ENCODE measurements around the gene H2AZ2.

The H2AZ2 gene

GRCh38 chr7:44838751-44839150, 9.1 kb downstream of the H2AZ2 start:
- no peaks in the 10 kb centered on the region for H3K27me3 ChIP-seq
- H3K27ac ChIP-seq: peak overlapping the region; percentile 0
- H3K9me3 ChIP-seq: no peaks in the 10 kb centered on the region
- TF ChIP-seq CTCF (IDR thresholded peaks at IDR 0.05): no peak
- peaks cover 36 to 38% of the 10 kb centered on the region in 2 experiments for H3K4me1 ChIP-seq (ENCODE audit: control insufficient read depth in 1 of 2, insufficient read depth in 1 of 2, low read depth in 1 of 2, low read length in 1 of 2)
- no peak overlapping the region for H3K4me3 ChIP-seq (ENCODE audit: low read depth in 1 of 2, low read length in 1 of 2)
- H3K36me3 ChIP-seq: peaks cover 50% of the 10 kb centered on the region

DNA sequence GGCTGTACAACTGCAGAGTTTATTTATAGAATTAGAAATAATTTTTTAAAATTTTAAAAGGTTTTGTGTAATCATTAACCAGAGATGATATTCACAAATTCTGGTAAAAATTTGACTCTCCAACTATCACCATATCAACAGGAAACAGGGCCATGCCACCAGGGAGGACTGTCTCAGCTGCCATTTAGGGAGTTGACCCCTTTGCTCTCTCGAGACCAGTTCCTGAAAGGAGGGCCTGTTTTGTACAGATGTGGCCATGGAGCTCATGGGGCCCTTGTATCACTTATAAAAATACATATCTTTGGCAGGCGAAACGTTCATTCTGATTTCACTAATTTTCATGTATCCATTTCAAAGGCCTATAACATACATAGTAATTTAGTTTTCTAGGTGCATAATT, 20.3 kb downstream of the H2AZ2 start:
- peaks cover 72% of the 10 kb centered on the region for H3K36me3 ChIP-seq
- H3K27ac ChIP-seq: no peak overlapping the region
- H3K4me3 ChIP-seq (ENCODE audit: low read depth in 1 of 2, low read length in 1 of 2): no peak overlapping the region
- H3K27me3 ChIP-seq: no peaks in the 10 kb centered on the region
- TF ChIP-seq CTCF (IDR thresholded peaks at IDR 0.05): no peak
- H3K4me1 ChIP-seq (ENCODE audit: control insufficient read depth in 1 of 2, insufficient read depth in 1 of 2, low read depth in 1 of 2, low read length in 1 of 2): peaks cover 0 to 5% of the 10 kb centered on the region in 2 experiments
- H3K9me3 ChIP-seq: no peaks in the 10 kb centered on the region

DNA sequence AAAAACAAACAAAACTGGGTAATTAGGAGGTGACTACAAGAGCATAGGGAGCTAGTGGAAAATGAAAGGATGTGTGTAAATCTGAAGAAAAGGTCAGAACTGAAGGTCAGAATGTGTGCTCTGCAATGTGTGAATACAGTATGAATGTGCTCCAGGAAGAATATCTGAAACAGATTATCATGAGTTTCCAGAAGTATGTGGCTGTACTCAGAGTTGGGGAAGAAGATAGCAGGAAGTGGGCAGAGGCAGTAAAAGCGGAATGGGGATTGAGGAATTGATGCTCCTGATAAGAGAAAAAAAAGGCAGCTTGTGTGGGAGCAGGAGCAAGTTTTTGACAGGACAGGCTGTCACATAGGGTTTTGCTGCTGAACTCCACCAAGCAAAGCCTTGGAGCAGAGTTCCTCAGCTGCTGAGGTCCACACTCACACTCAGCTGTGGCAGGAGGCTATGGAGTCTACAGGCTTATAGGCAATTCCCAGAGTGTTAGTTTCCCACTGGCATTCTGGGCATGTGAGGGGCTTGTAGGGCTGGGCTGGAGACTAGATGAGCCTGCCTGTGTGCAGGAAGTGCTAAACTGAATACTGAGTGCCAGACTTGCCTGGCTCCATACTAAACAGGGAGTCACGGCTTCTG, 22.9 kb downstream of the H2AZ2 start:
- H3K27me3 ChIP-seq: no peaks in the 10 kb centered on the region
- TF ChIP-seq CTCF (IDR thresholded peaks at IDR 0.05): no peak
- H3K27ac ChIP-seq: peak overlapping the region; percentile 48
- H3K4me1 ChIP-seq (ENCODE audit: control insufficient read depth in 1 of 2, insufficient read depth in 1 of 2, low read depth in 1 of 2, low read length in 1 of 2): peaks cover 0 to 5% of the 10 kb centered on the region in 2 experiments
- H3K4me3 ChIP-seq (ENCODE audit: low read depth in 1 of 2, low read length in 1 of 2): no peak overlapping the region
- peaks cover 49% of the 10 kb centered on the region for H3K36me3 ChIP-seq
- no peaks in the 10 kb centered on the region for H3K9me3 ChIP-seq

- TF ChIP-seq CTCF (IDR thresholded peaks at IDR 0.05): no peak
- no peak overlapping the region for H3K4me3 ChIP-seq (ENCODE audit: low read depth in 1 of 2, low read length in 1 of 2)
- H3K9me3 ChIP-seq: no peaks in the 10 kb centered on the region
- H3K36me3 ChIP-seq: peaks cover 34% of the 10 kb centered on the region
- no peak overlapping the region for H3K27ac ChIP-seq
- no peaks in the 10 kb centered on the region for H3K27me3 ChIP-seq
- H3K4me1 ChIP-seq (ENCODE audit: control insufficient read depth in 1 of 2, insufficient read depth in 1 of 2, low read depth in 1 of 2, low read length in 1 of 2): peaks cover 0 to 5% of the 10 kb centered on the region in 2 experiments
Observed at GRCh38 chr7:44823255-44823781, 24.6 kb downstream of the H2AZ2 start.

GRCh38 chr7:44819292-44819691, 28.6 kb downstream of the H2AZ2 start:
- Histone ChIP-seq H3K27ac (no peak overlapping the region), H3K4me3 (ENCODE audit: low read depth in 1 of 2, low read length in 1 of 2) (no peak overlapping the region), H3K36me3 (no peaks in the 10 kb centered on the region), H3K27me3 (no peaks in the 10 kb centered on the region), H3K9me3 (no peaks in the 10 kb centered on the region), H3K4me1 (ENCODE audit: control insufficient read depth in 1 of 2, insufficient read depth in 1 of 2, low read depth in 1 of 2, low read length in 1 of 2) (no peaks in the 10 kb centered on the region)
- no peak for TF ChIP-seq CTCF (IDR thresholded peaks at IDR 0.05)
